ENCODE data around the gene GRK5. TPM values are rescaled to one million over a fixed set of nuclear protein-coding genes. Genes with fewer than 3 reads are reported as not detected.
A peak's percentile ranks its signal among the peaks of the same experiment; 100 is the strongest.

Gene GRK5
- polyA plus RNA-seq (2013, experiment 1 of 2): 23.7 TPM
- polyA plus RNA-seq (2013, experiment 2 of 2): 20.1 TPM

GRCh38 chr10:119207366-119207666, at the start of gene GRK5:
Gene GRK5, plus strand, starts transcription at chr10:119207571. Its CDS starts 347 bp downstream, at chr10:119207918.
- 0 to 1% methylated on average over 12 to 25 of the region's 34 CpGs for WGBS, 2 experiments (ENCODE audit: insufficient coverage in 2 of 2)
- Histone ChIP-seq H3K4me3 (ENCODE audit: extremely low read depth, insufficient read depth, low read length, poor library complexity, severe bottlenecking) (peak within 1 kb of the TSS; percentile 73), H3K9me3 (ENCODE audit: control insufficient read depth, low read length) (no peaks in the 10 kb centered on the region), H3K4me1 (ENCODE audit: control insufficient read depth, insufficient read depth, low read length, poor library complexity, severe bottlenecking) (peaks cover 50% of the 10 kb centered on the region), H3K36me3 (ENCODE audit: control insufficient read depth, insufficient read depth, low read length) (no peaks in the 10 kb centered on the region), H3K27ac (ENCODE audit: low read depth, low read length, severe bottlenecking) (peak within 1 kb of the TSS; percentile 96)

DNA sequence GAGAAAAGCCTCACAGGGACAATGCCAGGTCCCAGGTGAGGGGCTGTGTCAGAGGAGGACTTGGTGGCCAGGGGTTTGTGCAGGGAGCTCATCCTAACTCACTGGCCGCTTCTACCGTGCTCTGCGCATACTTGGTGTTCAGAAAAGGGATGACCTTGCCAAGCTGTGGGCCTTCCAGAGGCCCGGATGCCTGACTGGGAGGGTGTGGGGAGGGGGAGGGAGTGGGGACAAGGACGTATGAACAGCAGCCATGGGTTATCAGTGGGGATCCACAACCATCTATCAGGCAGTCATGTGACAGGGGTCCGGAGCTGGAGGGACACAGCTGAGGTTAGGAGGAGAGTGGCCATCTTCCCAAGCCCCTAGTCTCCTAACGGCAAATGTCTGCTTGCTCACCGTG, 48.0 kb upstream of the GRK5 start:
- 79 to 86% methylated on average over 4 to 6 of the region's 8 CpGs for WGBS, 2 experiments (ENCODE audit: insufficient coverage in 2 of 2)
- Histone ChIP-seq H3K4me3 (ENCODE audit: extremely low read depth, insufficient read depth, low read length, poor library complexity, severe bottlenecking) (no peak overlapping the region), H3K9me3 (ENCODE audit: control insufficient read depth, low read length) (no peaks in the 10 kb centered on the region), H3K27ac (ENCODE audit: low read depth, low read length, severe bottlenecking) (no peak overlapping the region), H3K4me1 (ENCODE audit: control insufficient read depth, insufficient read depth, low read length, poor library complexity, severe bottlenecking) (peaks cover 7% of the 10 kb centered on the region), H3K36me3 (ENCODE audit: control insufficient read depth, insufficient read depth, low read length) (peaks cover 11% of the 10 kb centered on the region)

GRCh38 chr10:119161680-119162451, 45.5 kb upstream of the GRK5 start:
- H3K4me1 ChIP-seq (ENCODE audit: control insufficient read depth, insufficient read depth, low read length, poor library complexity, severe bottlenecking): peaks cover 25% of the 10 kb centered on the region
- peak overlapping the region; percentile 16 for H3K27ac ChIP-seq (ENCODE audit: low read depth, low read length, severe bottlenecking)
- no peaks in the 10 kb centered on the region for H3K36me3 ChIP-seq (ENCODE audit: control insufficient read depth, insufficient read depth, low read length)
- H3K4me3 ChIP-seq (ENCODE audit: extremely low read depth, insufficient read depth, low read length, poor library complexity, severe bottlenecking): no peak overlapping the region
- 89 to 91% methylated on average over 10 to 11 of the region's 11 CpGs for WGBS, 2 experiments (ENCODE audit: insufficient coverage in 2 of 2)
- H3K9me3 ChIP-seq (ENCODE audit: control insufficient read depth, low read length): no peaks in the 10 kb centered on the region

DNA sequence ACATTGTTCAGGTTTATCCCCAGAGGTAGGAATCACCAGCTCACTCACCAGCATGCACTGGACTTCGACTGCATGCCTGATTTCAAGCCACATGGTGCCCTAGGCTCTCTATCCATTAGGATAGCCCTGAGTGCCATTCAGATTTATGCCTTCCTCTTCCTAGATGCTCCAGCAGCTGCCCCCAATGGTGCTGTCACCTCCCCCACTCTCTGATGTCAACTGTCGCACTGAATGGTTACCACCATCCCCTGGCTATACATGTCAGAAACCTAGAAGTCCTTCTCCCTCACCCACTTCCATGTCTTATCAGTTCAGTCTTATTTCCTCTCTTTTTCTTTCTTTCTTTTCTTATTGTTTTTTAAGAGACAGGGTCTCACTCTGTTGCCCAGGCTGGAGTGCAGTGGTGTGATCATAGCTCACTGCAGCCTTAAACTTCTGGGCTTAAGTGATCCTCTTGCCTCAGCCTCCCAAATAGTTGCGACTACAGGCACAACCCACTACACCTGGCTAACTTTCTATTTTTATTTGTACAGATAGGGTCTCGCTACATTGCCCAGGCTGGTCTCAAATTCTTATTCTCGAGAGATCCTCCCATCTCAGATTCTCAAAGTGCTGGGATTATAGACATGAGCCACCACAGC, 44.8 kb upstream of the GRK5 start:
- WGBS, 2 experiments (ENCODE audit: insufficient coverage in 2 of 2): 93 to 98% methylated on average over 3 to 4 of the region's 5 CpGs
- no peaks in the 10 kb centered on the region for H3K9me3 ChIP-seq (ENCODE audit: control insufficient read depth, low read length)

DNA sequence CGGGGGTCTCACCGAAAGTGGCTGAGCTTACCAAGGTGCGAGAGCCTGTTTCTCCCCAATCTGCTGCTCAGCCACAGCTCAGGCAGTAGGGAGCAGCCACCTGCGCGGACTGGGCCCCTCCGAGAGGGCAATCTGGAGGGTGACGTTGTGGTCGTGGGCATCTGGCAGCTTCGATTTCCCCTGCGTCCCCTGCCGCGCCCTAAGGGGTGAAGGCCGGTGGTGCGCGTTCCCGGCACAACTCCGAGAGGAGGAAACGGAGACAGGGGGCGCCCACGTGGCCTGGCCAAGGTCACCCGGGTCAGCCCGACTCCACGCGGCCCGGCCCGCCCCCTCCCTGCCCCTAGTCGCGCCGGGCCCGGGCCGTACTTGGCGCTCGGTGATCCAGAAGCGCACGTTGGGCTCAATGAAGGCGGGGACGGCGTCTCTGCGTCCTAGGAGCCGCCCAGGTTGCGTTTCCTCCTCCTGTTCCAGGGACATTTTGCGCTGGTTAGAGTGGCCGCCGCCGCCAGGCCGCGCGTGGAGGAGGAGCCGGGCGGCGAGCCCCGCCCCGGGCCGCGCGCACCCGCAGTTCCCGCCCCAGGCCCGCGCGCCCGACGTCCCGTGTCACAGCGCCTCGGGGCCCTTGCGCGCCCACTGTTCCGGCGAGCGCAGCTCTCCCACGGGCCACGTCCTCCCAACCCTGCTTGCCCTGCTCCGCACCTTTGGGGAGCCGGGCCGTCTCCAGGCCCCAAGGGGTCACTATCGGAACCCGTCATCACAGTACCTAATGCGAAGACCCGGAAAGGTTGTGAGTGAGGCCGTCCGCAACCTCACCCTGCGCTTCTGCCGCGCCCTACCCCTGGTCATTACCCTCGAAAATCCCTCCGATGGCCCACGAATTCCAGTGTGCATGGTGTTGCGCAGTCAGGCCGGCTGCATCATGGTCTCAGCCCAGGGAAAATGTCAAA, 41.9 kb upstream of the GRK5 start, which contains the start of gene SFXN4:
SFXN4 (minus strand) TSS at position 544 of the 947 bp plus-strand sequence; CDS start at position 477, 67 bp downstream.
- H3K4me1 ChIP-seq (ENCODE audit: control insufficient read depth, insufficient read depth, low read length, poor library complexity, severe bottlenecking): peaks cover 26% of the 10 kb centered on the region
- WGBS, 2 experiments (ENCODE audit: insufficient coverage in 2 of 2): 6 to 7% methylated on average over 79 to 85 of the region's 90 CpGs
- H3K9me3 ChIP-seq (ENCODE audit: control insufficient read depth, low read length): no peaks in the 10 kb centered on the region
- peak within 1 kb of the TSS; percentile 51 for H3K4me3 ChIP-seq (ENCODE audit: extremely low read depth, insufficient read depth, low read length, poor library complexity, severe bottlenecking)
- H3K36me3 ChIP-seq (ENCODE audit: control insufficient read depth, insufficient read depth, low read length): peaks cover 29% of the 10 kb centered on the region
- H3K27ac ChIP-seq (ENCODE audit: low read depth, low read length, severe bottlenecking): peak within 1 kb of the TSS; percentile 31

More for the DNA sequence above, 44.8 kb upstream of the GRK5 start:
- Histone ChIP-seq H3K4me3 (ENCODE audit: extremely low read depth, insufficient read depth, low read length, poor library complexity, severe bottlenecking) (no peak overlapping the region), H3K36me3 (ENCODE audit: control insufficient read depth, insufficient read depth, low read length) (peaks cover 3% of the 10 kb centered on the region), H3K27ac (ENCODE audit: low read depth, low read length, severe bottlenecking) (no peak overlapping the region), H3K4me1 (ENCODE audit: control insufficient read depth, insufficient read depth, low read length, poor library complexity, severe bottlenecking) (peaks cover 26% of the 10 kb centered on the region)

DNA sequence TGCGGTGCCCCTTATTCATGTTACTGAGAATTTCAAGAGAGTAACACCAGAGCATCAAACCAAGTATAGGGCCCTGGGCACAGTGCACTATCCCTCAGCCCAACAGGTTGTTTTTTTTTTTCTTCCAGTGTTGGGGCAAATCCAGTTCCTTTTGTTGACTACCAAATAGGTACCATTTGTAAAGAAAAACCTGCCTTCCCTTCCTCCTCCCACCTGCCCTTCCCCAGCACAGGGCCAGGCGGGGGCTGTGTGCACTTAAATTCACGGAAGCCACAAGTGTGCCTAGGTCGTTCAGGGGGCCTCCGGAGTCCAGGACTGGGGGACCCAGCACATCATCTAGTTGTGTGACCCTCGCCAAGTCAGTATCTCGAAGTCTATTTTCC, 41.3 kb upstream of the GRK5 start:
- Histone ChIP-seq H3K9me3 (ENCODE audit: control insufficient read depth, low read length) (no peaks in the 10 kb centered on the region), H3K27ac (ENCODE audit: low read depth, low read length, severe bottlenecking) (peak overlapping the region; percentile 23), H3K36me3 (ENCODE audit: control insufficient read depth, insufficient read depth, low read length) (peaks cover 34% of the 10 kb centered on the region), H3K4me3 (ENCODE audit: extremely low read depth, insufficient read depth, low read length, poor library complexity, severe bottlenecking) (peak overlapping the region; percentile 51), H3K4me1 (ENCODE audit: control insufficient read depth, insufficient read depth, low read length, poor library complexity, severe bottlenecking) (peaks cover 26% of the 10 kb centered on the region)
- whole genome bisulfite sequencing, 2 experiments (ENCODE audit: insufficient coverage in 2 of 2): 81 to 87% methylated on average over 6 to 7 of the region's 7 CpGs

DNA sequence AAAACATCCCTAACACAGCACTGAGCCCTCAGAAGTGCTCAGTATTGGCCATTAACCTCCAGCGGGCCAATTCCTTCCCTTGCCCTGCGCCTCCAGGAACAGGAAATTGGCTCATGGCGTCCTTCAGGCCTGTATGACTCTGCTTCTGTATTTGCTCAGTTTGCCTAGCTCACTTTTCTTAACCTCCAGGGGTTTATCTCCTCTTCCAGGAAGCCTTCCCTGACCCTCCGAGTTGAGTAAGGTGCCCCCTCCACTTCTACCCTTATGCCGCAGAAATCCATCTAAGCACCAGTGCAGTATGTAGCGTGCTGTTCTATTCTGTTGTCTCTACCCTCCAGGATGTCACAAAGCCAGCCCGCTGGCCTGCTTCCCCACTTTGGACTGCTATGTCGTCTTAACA, 40.8 kb upstream of the GRK5 start:
- no peaks in the 10 kb centered on the region for H3K9me3 ChIP-seq (ENCODE audit: control insufficient read depth, low read length)
- 75% methylated on average over 8 of the region's 8 CpGs for WGBS, 2 experiments (ENCODE audit: insufficient coverage in 2 of 2)
- peak overlapping the region; percentile 31 for H3K27ac ChIP-seq (ENCODE audit: low read depth, low read length, severe bottlenecking)
- H3K4me1 ChIP-seq (ENCODE audit: control insufficient read depth, insufficient read depth, low read length, poor library complexity, severe bottlenecking): peaks cover 26% of the 10 kb centered on the region
- no peak overlapping the region for H3K4me3 ChIP-seq (ENCODE audit: extremely low read depth, insufficient read depth, low read length, poor library complexity, severe bottlenecking)
- H3K36me3 ChIP-seq (ENCODE audit: control insufficient read depth, insufficient read depth, low read length): peaks cover 38% of the 10 kb centered on the region

GRCh38 chr10:119167041-119167440, 40.3 kb upstream of the GRK5 start:
- no peak overlapping the region for H3K4me3 ChIP-seq (ENCODE audit: extremely low read depth, insufficient read depth, low read length, poor library complexity, severe bottlenecking)
- H3K27ac ChIP-seq (ENCODE audit: low read depth, low read length, severe bottlenecking): peak overlapping the region; percentile 31
- H3K4me1 ChIP-seq (ENCODE audit: control insufficient read depth, insufficient read depth, low read length, poor library complexity, severe bottlenecking): peaks cover 24% of the 10 kb centered on the region
- H3K36me3 ChIP-seq (ENCODE audit: control insufficient read depth, insufficient read depth, low read length): peaks cover 43% of the 10 kb centered on the region
- WGBS, 2 experiments (ENCODE audit: insufficient coverage in 2 of 2): 76 to 83% methylated on average over 6 to 7 of the region's 8 CpGs
- H3K9me3 ChIP-seq (ENCODE audit: control insufficient read depth, low read length): no peaks in the 10 kb centered on the region

- peaks cover 74% of the 10 kb centered on the region for H3K36me3 ChIP-seq (ENCODE audit: control insufficient read depth, insufficient read depth, low read length)
Observed at GRCh38 chr10:119174109-119174508, 33.3 kb upstream of the GRK5 start.

DNA sequence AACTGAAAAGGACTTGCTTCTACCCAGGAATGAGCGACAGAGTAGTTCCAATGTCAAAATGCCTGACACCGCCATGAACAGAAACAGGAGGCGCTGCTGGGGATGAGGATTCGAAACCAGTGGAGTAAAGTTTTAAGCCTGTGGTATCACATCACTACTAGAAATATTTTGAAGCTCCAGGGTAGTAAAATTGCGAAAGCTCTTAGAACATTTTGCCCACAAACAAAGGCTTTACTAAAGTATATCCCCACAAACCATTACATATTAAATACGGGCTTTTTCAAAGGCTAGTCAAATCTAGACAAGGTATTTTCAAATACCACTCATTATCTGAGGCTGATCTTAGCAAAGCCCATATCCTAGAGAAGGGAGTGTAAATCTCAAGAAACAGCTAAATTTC, 31.2 kb upstream of the GRK5 start:
- Histone ChIP-seq H3K36me3 (ENCODE audit: control insufficient read depth, insufficient read depth, low read length) (peaks cover 56% of the 10 kb centered on the region), H3K4me1 (ENCODE audit: control insufficient read depth, insufficient read depth, low read length, poor library complexity, severe bottlenecking) (peaks cover 23% of the 10 kb centered on the region), H3K4me3 (ENCODE audit: extremely low read depth, insufficient read depth, low read length, poor library complexity, severe bottlenecking) (no peak overlapping the region), H3K9me3 (ENCODE audit: control insufficient read depth, low read length) (no peaks in the 10 kb centered on the region), H3K27ac (ENCODE audit: low read depth, low read length, severe bottlenecking) (no peak overlapping the region)
- 91 to 100% methylated on average over 2 to 5 of the region's 6 CpGs for WGBS, 2 experiments (ENCODE audit: insufficient coverage in 2 of 2)

More at GRCh38 chr10:119174109-119174508, 33.3 kb upstream of the GRK5 start:
- H3K4me3 ChIP-seq (ENCODE audit: extremely low read depth, insufficient read depth, low read length, poor library complexity, severe bottlenecking): no peak overlapping the region
- 63 to 100% methylated on average over 1 of the region's 2 CpGs for WGBS, 2 experiments (ENCODE audit: insufficient coverage in 2 of 2)
- H3K27ac ChIP-seq (ENCODE audit: low read depth, low read length, severe bottlenecking): no peak overlapping the region
- peaks cover 23% of the 10 kb centered on the region for H3K4me1 ChIP-seq (ENCODE audit: control insufficient read depth, insufficient read depth, low read length, poor library complexity, severe bottlenecking)
- no peaks in the 10 kb centered on the region for H3K9me3 ChIP-seq (ENCODE audit: control insufficient read depth, low read length)

All from mesodermal cell (in vitro differentiated cells).